Hepatocyte (in vitro differentiated cells): ENCODE results near the gene NFIX. TPM values are rescaled to one million over a fixed set of nuclear protein-coding genes. Genes with fewer than 3 reads are reported as not detected.

ENCODE experiments used
- DNase-seq: peaks from one replicate; pipeline ENCODE4 v3.0.0-alpha.2; 2016; ENCODE audit warnings: low spot score
- H2AFZ ChIP-seq: fragments of 200-600 bp; sonication (generic); 2 replicates; pipeline ENCODE4 v1.6.0; 2016; ENCODE audit warnings: antibody characterized with exemption, mild to moderate bottlenecking
- H3K27ac ChIP-seq: fragments of 200-600 bp; sonication (generic); 2 replicates; pipeline ENCODE4 v1.5.1; 2016; ENCODE audit warnings: mild to moderate bottlenecking
- H3K27me3 ChIP-seq: fragments of 200-600 bp; sonication (generic); 2 replicates; pipeline ENCODE4 v1.6.1; 2016
- H3K36me3 ChIP-seq: fragments of 200-600 bp; sonication (generic); replicated peaks from 2 replicates; pipeline ENCODE4 v1.5.1; 2016; ENCODE audit warnings: low read depth; ENCODE audit not compliant: insufficient read depth
- H3K4me1 ChIP-seq: fragments of 200-600 bp; sonication (generic); 2 replicates; pipeline ENCODE4 v1.5.1; 2016; ENCODE audit warnings: mild to moderate bottlenecking, moderate library complexity; ENCODE audit not compliant: insufficient read depth
- H3K4me2 ChIP-seq: fragments of 200-600 bp; sonication (generic); 2 replicates; pipeline ENCODE4 v1.6.0; 2016
- H3K4me3 ChIP-seq: fragments of 200-600 bp; sonication (generic); 2 replicates; pipeline ENCODE4 v1.5.1; 2016; ENCODE audit warnings: mild to moderate bottlenecking
- H3K79me2 ChIP-seq: fragments of 200-600 bp; sonication (generic); 2 replicates; pipeline ENCODE4 v1.6.0; 2017; ENCODE audit warnings: mild to moderate bottlenecking
- H3K9me2 ChIP-seq: fragments of 200-600 bp; sonication (generic); replicated peaks from 2 replicates; pipeline ENCODE4 v1.6.0; 2017; ENCODE audit warnings: mild to moderate bottlenecking; ENCODE audit not compliant: insufficient read depth
- H3K9me3 ChIP-seq: fragments of 200-600 bp; sonication (generic); 2 replicates; pipeline ENCODE4 v1.5.1; 2016; ENCODE audit warnings: low read depth, mild to moderate bottlenecking
- H4K20me1 ChIP-seq: fragments of 200-600 bp; sonication (generic); 2 replicates; pipeline ENCODE4 v1.6.0; 2016; ENCODE audit warnings: mild to moderate bottlenecking; ENCODE audit not compliant: insufficient read depth, poor library complexity, severe bottlenecking
- EZH2 ChIP-seq: fragments of 200-600 bp; sonication (generic); IDR thresholded peaks from 2 replicates; pipeline ENCODE4 v1.6.1; 2016; ENCODE audit warnings: antibody characterized with exemption, mild to moderate bottlenecking, borderline replicate concordance
- EZH2phosphoT487 ChIP-seq: fragments of 200-600 bp; sonication (generic); IDR thresholded peaks from one replicate; pipeline ENCODE4 v1.6.1; 2018; ENCODE audit warnings: antibody characterized with exemption, mild to moderate bottlenecking, low read depth, moderate library complexity; ENCODE audit not compliant: unreplicated experiment, severe bottlenecking
- WGBS: methylation state at CpG from one replicate; pipeline ENCODE4 v1.1.6; 2016; ENCODE audit warnings: low lambda C conversion rate; ENCODE audit errors: missing lambda C conversion rate; 5-methylcytosine and 5-hydroxymethylcytosine counted together
- polyA plus RNA-seq: library from polyadenylated mRNA; unstranded; fragments of >200 nt; fragmentation: Nextera tagmentation; extraction: Ambion mirVana; gene quantifications from 2 replicates; pipeline ENCODE4 v1.2.1, GENCODE V29; 2016
- total RNA-seq: library from RNA; depleted of rRNA; stranded (reverse); fragments of >200 nt; gene quantifications from 2 replicates; pipeline ENCODE4 v1.2.3, GENCODE V29; 2014
- TF ChIP-seq, protein P1 (sequence below): fragments of 200-600 bp; sonication (generic); IDR thresholded peaks from 2 replicates; pipeline ENCODE4 v1.5.1; 2016; ENCODE audit warnings: antibody characterized with exemption, mild to moderate bottlenecking; ENCODE audit not compliant: poor library complexity

Gene NFIX
- total and polyA plus RNA-seq, 2 experiments from 2014 or later = 10.2 to 12.8 TPM

DNA sequence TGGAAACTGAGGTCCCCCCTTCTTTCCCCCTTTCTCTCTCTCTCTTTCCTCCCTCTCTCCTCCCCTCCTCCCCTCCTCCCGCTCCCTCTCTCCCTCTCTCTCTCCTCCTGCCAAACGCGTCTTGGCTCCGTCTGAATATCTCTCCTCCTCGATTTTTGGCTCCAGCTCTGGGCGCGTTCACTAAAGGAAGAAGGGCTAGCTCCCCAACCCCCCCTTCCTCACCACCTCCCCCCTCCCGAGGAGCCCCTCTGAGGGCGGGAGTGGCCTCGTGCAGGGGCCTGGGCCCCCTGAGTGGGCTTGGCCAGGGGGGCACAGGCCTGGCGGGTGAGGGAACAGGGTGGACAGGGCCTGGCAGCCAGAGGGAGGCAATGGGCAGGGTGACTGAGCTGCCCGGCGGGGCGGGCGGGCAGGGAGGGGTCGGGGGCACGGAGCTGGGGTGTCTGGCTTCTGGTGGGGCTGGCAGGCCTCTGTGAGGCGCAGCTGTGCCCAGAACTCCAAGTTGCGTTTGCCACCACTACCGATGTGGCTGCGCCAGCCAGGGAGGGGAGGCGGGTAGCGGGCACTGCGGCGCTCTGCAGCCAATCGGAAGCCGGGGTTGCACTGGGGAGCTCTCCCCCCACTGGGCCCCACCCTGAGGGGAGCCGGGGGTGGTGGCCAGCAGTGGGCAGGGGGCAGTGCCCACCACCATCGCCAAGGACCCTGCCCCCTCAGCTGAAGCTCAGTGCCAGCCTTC is 7.1 kb downstream of the NFIX start:
- TF ChIP-seq EZH2 (no peak), EZH2phosphoT487 (no peak)
- TF ChIP-seq, protein P1, sequence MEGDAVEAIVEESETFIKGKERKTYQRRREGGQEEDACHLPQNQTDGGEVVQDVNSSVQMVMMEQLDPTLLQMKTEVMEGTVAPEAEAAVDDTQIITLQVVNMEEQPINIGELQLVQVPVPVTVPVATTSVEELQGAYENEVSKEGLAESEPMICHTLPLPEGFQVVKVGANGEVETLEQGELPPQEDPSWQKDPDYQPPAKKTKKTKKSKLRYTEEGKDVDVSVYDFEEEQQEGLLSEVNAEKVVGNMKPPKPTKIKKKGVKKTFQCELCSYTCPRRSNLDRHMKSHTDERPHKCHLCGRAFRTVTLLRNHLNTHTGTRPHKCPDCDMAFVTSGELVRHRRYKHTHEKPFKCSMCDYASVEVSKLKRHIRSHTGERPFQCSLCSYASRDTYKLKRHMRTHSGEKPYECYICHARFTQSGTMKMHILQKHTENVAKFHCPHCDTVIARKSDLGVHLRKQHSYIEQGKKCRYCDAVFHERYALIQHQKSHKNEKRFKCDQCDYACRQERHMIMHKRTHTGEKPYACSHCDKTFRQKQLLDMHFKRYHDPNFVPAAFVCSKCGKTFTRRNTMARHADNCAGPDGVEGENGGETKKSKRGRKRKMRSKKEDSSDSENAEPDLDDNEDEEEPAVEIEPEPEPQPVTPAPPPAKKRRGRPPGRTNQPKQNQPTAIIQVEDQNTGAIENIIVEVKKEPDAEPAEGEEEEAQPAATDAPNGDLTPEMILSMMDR = no peak
- Histone ChIP-seq H3K9me2 (no peaks in the 10 kb centered on the region), H4K20me1 (peaks cover 14% of the 10 kb centered on the region), H3K4me3 (no peak overlapping the region), H3K4me2 (peak overlapping the region; percentile 69), H3K79me2 (peaks cover 14% of the 10 kb centered on the region), H3K4me1 (peaks cover 11% of the 10 kb centered on the region), H3K27me3 (peaks cover 57% of the 10 kb centered on the region), H3K9me3 (no peaks in the 10 kb centered on the region), H3K27ac (peak overlapping the region; percentile 59), H3K36me3 (no peaks in the 10 kb centered on the region), H2AFZ (no peak overlapping the region)
- 41% methylated on average over 12 of the region's 29 CpGs for WGBS
- peak; percentile 64 for DNase-seq

DNA sequence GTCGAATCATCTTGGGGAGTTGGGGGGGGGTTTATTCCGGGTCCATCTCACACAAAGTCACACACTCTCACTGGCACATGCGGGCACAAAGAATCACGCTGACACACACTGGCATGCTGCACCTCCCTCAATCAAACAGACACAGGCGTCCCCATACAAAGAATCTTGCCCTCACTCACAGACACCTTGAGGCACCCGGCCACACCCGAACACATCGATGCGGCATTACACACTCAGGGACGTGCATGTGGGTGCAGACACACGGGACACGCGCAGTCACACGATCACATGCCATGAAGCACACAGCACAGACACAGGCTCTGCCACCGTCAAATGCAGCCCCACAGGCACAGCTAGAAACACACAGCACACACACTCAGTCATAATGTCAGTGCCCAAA is 7.8 kb downstream of the NFIX start:
- no peaks in the 10 kb centered on the region for H3K9me2 ChIP-seq
- no peak overlapping the region for H2AFZ ChIP-seq
- H3K79me2 ChIP-seq = peaks cover 9% of the 10 kb centered on the region
- TF ChIP-seq EZH2phosphoT487 = no peak
- TF ChIP-seq EZH2 = no peak
- TF ChIP-seq, protein P1 = no peak
- H3K4me3 ChIP-seq = no peak overlapping the region
- H3K4me2 ChIP-seq = no peak overlapping the region
- H3K27me3 ChIP-seq = peaks cover 55% of the 10 kb centered on the region
- peaks cover 20% of the 10 kb centered on the region for H4K20me1 ChIP-seq
- H3K9me3 ChIP-seq = no peaks in the 10 kb centered on the region
- peaks cover 4% of the 10 kb centered on the region for H3K4me1 ChIP-seq
- WGBS = 86% methylated on average over 14 of the region's 15 CpGs
- no peak overlapping the region for H3K27ac ChIP-seq
- no peak for DNase-seq
- no peaks in the 10 kb centered on the region for H3K36me3 ChIP-seq

DNA sequence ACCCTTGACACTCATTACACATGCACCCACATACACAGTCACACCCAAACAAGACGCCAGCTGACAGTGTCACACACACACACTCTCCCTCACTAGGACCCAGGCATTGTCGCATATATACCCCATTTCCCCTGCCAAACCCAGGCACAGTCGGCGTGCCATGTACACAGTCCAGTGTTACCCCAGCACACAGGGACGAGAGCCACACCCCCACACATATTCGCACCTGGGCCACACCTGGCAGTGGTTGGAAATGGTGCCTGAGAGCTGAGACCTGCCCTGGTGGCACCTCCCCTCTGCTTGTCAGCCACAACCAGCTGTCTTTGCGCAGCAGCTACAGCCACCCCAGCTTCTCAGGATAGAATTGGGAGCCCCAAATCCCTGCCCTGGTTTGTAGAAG is 9.0 kb downstream of the NFIX start:
- H4K20me1 ChIP-seq = peaks cover 26% of the 10 kb centered on the region
- peaks cover 9% of the 10 kb centered on the region for H3K79me2 ChIP-seq
- TF ChIP-seq EZH2phosphoT487 = no peak
- TF ChIP-seq, protein P1 = no peak
- no peaks in the 10 kb centered on the region for H3K9me2 ChIP-seq
- H3K27me3 ChIP-seq = peaks cover 59% of the 10 kb centered on the region
- no peak overlapping the region for H3K27ac ChIP-seq
- 83% methylated on average over 7 of the region's 7 CpGs for WGBS
- no peaks in the 10 kb centered on the region for H3K36me3 ChIP-seq
- no peak for DNase-seq
- no peak overlapping the region for H3K4me3 ChIP-seq
- no peak overlapping the region for H2AFZ ChIP-seq
- H3K9me3 ChIP-seq = no peaks in the 10 kb centered on the region
- H3K4me2 ChIP-seq = no peak overlapping the region
- H3K4me1 ChIP-seq = peaks cover 4% of the 10 kb centered on the region
